GM12891 (cell line): Measurements from ENCODE around the gene TMCC2.

Experiments
- DNase-seq: peaks from one replicate; pipeline ENCODE4 v3.0.0; 2011; ENCODE audit warnings: low spot score; ENCODE audit not compliant: insufficient read length
- FAIRE-seq: peaks from 2 replicates; lab custom pipeline; 2011; peaks lifted over from hg19 to GRCh38; lab: Jason Lieb, UNC
- PAX5 ChIP-seq: IDR thresholded peaks from 2 replicates; pipeline ENCODE4 v1.6.1; 2011; ENCODE audit warnings: low read length, moderate library complexity, mild to moderate bottlenecking; ENCODE audit not compliant: insufficient read depth, severe bottlenecking
- POLR2A ChIP-seq: IDR thresholded peaks from 2 replicates; pipeline ENCODE4 v1.6.1; 2011; ENCODE audit warnings: low read depth, low read length, control low read depth
- POLR2AphosphoS5 ChIP-seq: IDR thresholded peaks from 2 replicates; pipeline ENCODE4 v1.6.1; 2011; ENCODE audit warnings: low read depth, low read length, control low read depth
- POU2F2 ChIP-seq: IDR thresholded peaks from 2 replicates; pipeline ENCODE4 v1.6.1; 2011; ENCODE audit warnings: low read depth, mild to moderate bottlenecking, control low read depth, low read length, moderate library complexity
- SPI1 ChIP-seq: IDR thresholded peaks from 2 replicates; pipeline ENCODE4 v1.6.1; 2011; ENCODE audit warnings: low read depth, low read length, control low read depth
- TAF1 ChIP-seq: IDR thresholded peaks from 2 replicates; pipeline ENCODE4 v1.6.1; 2011; ENCODE audit warnings: low read depth, low read length, control low read depth

TMCC2 gene

DNA sequence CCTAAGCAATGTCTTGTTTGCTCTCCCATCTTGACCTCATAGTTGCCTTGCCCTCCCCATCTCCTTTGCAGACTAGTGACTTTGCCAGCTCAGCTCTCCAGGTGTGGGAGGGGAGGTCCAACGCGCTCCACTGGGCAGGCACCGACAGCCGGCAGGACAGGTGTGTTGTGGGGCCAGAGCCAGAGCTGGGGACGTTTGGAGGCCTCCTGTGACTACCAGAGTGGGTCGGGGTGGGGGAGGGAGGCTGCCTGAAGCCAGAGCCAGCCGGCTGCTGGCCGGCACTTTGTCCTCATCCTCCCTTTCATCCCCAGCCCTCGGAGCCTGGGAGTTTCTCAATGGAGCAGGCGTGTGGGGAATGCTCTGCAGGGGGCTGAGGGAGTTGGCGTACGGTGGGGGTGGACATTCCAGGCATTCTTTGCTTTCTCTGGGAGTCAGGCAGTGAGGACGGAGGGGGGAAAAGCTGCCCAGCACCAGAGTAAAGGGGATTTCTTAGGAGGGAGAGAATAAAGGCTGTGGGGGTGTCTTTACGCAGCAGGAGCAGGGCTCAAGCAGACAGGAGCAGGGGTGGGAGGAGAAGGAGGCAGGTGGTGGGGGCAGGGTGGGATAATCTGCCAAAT, 73.6 kb downstream of the TMCC2 start:
- FAIRE-seq (no peak), DNase-seq (no peak)
- no peak for TF ChIP-seq PAX5
- no peak for TF ChIP-seq POU2F2
- TF ChIP-seq SPI1: no peak
- TF ChIP-seq POLR2AphosphoS5: no peak
- TF ChIP-seq POLR2A: no peak
- no peak for TF ChIP-seq TAF1

DNA sequence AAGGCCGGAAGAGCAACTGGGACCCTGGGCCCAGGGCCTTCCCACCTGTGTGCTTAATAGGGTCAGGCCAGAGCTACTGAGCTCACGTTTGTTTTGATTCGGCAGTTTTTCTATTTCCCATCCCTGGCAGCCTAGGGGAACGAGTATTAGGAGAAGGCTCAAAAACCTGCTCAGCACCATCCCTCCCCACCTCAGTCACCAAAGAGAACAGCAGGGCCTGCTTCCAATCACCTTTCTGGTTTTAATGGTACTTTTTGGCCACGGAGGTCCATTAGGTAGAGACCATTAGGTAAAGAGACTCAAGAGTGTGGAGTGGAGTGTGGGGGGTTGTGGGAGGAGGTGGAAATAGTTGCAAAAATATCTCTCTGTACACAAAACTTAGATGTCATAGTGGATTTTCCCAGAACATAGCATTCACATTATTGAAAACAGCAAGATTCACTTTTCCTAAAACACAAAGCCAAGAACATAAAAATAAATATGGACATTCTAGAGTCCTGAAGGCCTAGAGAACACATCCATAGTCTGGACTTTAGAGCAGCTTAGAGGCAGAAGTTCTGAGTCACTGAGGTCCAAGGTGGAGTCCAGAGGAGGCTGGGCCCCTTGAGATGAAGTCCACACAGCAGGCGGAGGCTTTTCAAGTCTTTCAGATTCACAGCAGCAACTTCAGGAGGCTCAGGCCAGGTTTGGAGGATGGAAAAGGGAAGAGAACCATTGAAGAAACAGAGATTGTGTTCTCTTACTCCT, 74.3 kb downstream of the TMCC2 start:
- DNase-seq: no peak
- TF ChIP-seq PAX5 (no peak), POLR2A (no peak), POLR2AphosphoS5 (no peak), SPI1 (no peak), POU2F2 (no peak), TAF1 (no peak)

DNA sequence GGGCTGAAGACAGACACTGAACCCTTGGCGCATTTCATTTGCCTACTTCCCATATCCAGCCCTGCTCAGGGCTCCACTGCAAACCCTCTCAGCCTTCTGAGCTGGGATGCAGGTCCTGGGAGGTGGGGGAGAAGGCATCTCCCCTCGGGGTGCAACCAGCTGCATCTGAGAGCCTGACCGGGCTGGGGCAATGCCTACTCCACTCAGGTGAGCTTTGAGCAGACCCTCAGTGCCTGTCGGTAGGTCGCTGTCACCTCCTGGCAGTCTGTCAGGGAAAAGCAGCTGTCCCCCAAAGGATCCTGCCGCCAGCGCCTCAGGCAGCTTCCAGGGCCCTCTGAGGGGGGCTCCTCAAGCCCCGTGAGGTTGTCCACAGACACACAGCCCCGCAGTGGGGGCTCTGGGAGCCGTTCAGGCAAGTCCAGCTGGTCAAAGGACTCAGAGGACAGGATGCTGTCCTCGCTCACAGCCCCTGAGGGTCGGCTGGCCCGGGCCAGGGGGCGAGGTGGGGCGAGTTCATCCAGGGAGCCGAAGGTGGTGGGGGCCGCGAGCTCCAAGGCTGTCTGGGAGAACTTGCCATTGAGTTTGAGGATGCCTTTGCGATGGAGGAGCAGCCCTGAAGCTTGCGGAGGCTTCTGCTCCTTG, 75.6 kb downstream of the TMCC2 start:
- no peak for FAIRE-seq
- TF ChIP-seq PAX5: no peak
- no peak for TF ChIP-seq POLR2A
- TF ChIP-seq SPI1: no peak
- no peak for TF ChIP-seq TAF1
- no peak for TF ChIP-seq POU2F2
- DNase-seq: no peak

More for the DNA sequence above, 74.3 kb downstream of the TMCC2 start:
- no peak for FAIRE-seq

DNA sequence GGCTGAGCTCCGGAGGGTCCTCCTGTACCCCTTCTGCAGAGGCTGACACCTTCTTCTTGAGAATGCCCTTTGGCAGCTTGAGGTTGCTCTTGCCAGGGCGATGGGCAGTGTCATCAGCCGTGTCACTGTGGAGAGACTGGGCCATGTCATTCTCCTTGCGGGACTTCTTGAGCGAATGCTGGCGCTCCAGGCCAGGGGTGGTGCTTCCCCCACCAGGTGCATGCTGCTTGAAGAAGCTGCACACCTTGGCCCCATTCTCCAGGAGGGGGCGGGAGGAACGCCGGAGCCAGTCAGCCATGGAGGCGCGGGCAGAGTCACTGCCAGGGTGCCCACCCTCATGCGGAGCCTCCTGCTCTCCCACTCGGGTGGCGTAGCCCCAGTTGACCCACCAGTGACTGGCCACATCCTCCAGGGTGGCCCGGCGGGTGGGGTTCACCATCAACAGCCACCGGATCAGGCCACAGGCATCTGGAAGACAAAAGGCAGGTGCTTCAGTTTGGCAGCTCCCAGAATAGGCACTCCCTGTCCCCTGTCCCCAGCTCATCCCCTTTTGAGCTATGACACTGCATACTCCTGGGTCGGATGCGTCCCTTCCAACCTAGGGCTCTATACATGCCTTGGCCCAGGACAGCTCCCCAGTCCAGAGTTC, 76.4 kb downstream of the TMCC2 start:
- no peak for TF ChIP-seq PAX5
- TF ChIP-seq POU2F2: no peak
- no peak for TF ChIP-seq TAF1
- no peak for TF ChIP-seq POLR2A
- TF ChIP-seq POLR2AphosphoS5: no peak
- no peak for TF ChIP-seq SPI1
- DNase-seq (no peak), FAIRE-seq (no peak)

DNA sequence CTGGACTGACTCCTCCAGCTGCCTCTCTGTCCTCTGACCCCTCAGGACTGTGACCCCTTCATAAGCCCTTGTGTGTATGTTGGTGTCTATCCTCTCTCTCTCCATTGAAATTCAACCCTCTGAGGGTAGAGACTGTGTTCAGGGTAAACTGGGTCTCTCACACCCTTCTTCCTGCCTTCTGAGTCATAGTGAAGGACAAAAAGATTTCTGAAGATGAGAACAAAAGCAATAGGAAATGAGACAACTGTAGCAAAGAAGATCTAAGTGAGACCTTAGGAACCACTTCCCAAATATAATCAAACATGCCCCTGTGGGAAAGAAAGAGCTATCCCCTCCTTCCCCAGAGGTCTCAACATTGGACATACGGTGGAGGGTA, 76.9 kb downstream of the TMCC2 start:
- FAIRE-seq (no peak), DNase-seq (no peak)
- TF ChIP-seq POLR2AphosphoS5 (no peak), PAX5 (no peak), TAF1 (no peak)

DNA sequence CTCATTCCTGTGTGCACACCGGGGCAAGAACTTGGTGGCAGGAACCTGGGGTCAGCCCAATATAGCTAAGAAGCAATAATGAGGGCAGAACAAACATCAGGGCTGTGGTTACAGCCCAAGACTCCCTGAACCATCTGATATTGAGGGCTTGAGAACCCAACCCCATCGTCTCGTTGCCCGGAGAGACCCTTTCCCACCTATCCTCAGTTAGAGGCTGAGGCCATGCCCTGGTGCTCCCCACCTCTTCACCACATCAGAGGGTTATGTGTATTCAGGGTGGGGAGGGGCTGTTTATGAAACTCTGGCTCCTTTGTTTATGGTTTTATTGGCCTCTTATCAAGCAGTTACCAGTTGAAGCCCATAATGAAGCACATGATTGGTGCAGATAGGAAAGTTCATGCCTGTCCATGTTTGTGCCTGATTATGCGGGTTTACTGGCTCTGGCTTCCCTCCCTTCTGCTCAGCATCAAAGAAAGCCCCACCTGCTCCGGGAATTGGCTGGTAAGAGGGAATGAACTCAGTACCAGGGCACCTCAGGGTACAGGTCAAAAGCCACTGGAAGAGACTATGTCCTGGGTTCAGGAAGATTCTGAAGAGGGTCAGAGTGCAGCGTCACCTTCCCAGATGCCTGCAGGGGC, 79.3 kb downstream of the TMCC2 start:
- no peak for TF ChIP-seq POLR2A
- no peak for TF ChIP-seq SPI1
- no peak for TF ChIP-seq PAX5
- TF ChIP-seq TAF1: no peak
- no peak for TF ChIP-seq POU2F2
- TF ChIP-seq POLR2AphosphoS5: no peak
- no peak for FAIRE-seq
- no peak for DNase-seq

DNA sequence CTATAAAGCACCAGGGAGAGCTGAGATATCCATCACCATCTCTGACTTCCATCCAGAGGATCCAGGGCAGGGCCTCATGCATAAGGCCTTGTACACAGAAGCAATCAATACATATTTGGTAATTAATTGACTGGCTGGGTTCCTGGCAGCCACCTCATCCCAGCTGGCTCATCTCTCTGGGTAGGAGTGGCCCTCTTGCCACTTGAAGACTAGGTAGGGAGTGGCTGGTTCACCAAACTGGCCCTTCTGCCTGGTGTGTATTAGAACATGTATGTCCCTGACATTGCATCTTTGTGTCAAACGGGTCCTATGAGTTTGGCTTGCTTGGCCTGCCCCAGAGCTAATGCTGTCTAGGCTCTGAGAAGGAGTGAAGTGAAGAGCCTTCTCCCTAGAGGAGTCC, 82.0 kb downstream of the TMCC2 start:
- TF ChIP-seq TAF1 (no peak), POLR2AphosphoS5 (no peak), SPI1 (no peak), POLR2A (no peak), PAX5 (no peak), POU2F2 (no peak)
- FAIRE-seq: no peak
- no peak for DNase-seq

DNA sequence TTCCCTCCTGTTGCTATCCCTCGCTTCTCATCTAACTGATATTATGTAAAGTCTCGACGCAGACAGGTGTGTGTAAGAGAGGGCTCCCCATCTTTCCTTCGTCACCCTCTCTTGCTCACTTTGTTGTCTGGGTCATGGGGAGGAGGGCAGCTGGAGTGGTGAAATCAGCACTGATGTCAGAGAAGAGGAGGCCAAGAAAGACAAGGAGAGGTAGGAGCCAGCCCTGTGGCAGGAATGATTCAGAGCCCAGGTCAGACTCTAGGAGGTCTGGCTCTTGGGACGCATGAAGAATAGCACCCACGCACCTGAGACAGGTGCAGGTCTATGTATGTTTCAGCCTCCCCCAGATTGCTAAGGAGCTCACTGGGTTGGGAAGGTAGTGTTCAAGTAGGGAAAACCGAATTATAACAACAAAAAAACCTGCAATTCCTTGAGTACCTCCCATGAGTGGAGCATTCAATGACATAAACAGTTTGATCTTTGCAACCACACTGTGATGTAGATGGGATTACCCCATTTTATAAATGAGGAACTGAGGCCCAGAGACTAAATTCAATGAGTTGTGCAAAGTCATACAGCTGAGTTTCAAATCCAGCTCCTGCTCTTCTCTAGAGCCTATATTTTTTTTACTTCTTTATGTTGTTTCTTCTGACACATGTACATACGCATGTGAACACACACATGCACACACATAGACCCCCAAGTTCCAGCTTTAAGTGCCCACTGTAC, 83.4 kb downstream of the TMCC2 start:
- DNase-seq (no peak), FAIRE-seq (no peak)
- TF ChIP-seq POLR2AphosphoS5 (no peak), POLR2A (no peak), PAX5 (no peak), TAF1 (no peak), SPI1 (peak; percentile 98), POU2F2 (no peak)
